HS-5 (cell line): ENCODE measurements around the gene SLC6A19.
"Not testable (repeated sequence)": the region's sequence is repeated elsewhere in the genome, so short reads cannot be mapped to it uniquely, and the experiment has no call there.

Experiments used
- DNase-seq: peaks from one replicate; pipeline ENCODE4 v3.0.0-alpha.2; 2012; ENCODE audit warnings: low read depth

Gene SLC6A19

GRCh38 chr5:1223278-1223670 lies 21.9 kb downstream of the SLC6A19 start:
- DNase-seq, result no peak

DNA sequence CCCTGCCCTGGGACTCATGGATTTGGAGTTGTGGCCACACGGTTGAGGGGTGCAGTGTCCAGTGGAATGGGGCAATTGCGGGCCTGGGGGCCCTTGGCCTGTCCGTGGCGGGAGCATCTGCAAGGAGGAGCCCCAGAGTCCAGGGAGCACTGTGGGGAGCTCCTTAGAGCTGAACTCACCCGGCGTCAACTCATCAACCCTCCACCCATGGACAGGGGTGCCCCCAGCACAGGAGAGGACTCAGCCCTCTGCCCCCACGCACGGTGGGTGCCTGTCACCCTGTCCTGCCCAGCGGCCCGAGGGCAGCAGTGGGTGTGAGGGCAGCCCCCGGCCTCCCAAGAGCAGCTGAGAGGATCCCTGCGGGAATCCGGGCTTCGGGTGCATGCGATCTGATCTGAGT lies 23.2 kb downstream of the SLC6A19 start:
- DNase-seq, result no peak

GRCh38 chr5:1225081-1225480 lies 23.7 kb downstream of the SLC6A19 start, which contains the start of gene SLC6A18:
TSS of gene SLC6A18 (plus strand) at chr5:1225381. CDS start at chr5:1225478, 97 bp downstream.
- no peak for DNase-seq

GRCh38 chr5:1226231-1226630 lies 24.8 kb downstream of the SLC6A19 start:
- DNase-seq, result no peak

DNA sequence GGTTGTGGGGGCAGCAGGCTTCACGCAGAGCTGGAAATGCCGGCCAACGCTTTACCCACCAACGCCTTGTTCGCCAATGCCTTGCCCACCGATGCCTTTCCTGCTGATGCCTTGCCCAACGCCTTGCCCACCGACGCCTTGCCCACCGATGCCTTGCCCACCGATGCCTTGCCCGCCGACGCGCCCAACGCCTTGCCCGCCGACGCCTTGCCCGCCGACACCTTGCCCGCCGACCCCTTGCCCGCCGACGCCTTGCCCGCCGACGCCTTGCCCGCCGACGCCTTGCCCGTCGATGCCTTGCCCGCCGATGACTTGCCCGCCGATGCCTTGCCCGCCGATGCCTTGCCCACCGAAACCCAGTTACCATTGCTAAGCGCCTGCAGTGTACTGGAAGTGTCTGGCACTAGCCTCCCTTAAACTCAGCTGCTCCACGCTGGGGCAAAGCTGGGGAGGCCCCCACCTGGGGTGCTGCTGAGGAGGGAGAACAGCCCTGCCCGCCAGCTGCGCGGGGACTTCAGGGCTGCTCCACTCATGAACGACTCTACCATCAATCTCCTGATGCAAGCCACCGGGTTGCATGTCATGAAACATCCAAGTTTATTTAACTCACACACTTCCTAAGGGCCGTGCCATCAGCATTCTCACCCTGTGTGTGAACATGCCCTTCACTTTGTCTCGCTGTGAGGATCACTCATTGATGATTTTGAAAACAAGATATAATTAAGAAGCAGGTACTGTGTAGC lies 25.6 kb downstream of the SLC6A19 start:
- DNase-seq, result no peak

DNA sequence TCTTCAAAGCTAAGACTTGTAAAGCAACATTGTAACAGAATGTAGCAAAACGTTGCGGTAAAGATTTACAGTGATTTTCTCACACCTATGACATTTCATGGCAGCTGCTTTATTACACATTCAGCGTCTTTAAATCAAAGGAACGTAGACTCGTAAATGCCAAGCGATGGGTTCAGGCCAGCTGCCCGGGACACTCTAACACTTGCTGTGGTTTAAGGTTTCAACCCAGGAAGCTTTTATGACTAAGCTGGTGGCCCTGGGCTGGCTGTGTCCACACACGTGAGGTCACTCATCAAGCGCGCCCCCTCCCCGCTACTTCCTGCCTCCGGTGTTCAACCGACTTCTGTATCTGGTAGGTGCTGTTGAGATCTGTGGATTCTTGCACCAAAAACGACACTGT lies 26.3 kb downstream of the SLC6A19 start:
- DNase-seq, result no peak

DNA sequence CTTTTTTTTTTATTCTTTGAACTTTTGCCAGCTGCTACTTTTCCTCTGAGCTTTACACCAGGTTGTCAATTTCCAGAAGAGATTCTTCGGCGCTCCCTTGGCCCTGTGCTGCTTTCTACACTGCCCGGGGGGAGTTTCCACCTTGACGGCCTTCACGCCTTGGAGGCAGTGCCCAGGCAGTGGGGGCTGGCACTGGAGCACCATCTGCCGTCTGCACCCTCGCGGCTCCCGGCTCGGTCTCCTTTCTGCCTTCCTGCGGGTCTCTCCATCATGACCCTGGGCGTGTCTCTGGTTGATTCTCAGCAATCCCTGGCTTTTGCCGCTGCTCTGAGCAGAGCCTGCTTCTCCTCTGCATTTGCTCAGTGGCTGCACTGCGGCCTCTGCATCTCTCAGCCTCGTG lies 26.7 kb downstream of the SLC6A19 start:
- DNase-seq, result no peak

- DNase-seq, result not testable (repeated sequence)
Observed at GRCh38 chr5:1229023-1229422, 27.6 kb downstream of the SLC6A19 start.

DNA sequence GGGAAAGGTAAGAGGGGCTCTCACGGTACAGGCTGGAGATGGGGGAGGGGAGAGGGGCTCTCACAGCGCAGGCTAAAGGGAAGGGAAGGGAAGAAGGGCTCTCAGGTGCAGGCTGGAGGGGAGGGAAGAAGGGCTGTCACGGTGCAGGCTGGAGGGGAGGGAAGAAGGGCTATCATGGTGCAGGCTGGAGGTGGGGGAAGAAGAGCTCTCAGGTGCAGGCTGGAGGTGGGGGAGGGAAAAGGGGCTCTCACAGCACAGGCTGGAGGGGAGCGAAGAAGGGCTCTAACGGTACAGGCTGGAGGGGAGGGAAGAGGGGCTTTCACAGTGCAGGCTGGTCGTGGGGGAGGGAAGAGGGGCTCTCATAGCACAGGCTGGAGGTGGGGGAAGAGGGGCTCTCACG lies 28.4 kb downstream of the SLC6A19 start:
- DNase-seq, result no peak

DNA sequence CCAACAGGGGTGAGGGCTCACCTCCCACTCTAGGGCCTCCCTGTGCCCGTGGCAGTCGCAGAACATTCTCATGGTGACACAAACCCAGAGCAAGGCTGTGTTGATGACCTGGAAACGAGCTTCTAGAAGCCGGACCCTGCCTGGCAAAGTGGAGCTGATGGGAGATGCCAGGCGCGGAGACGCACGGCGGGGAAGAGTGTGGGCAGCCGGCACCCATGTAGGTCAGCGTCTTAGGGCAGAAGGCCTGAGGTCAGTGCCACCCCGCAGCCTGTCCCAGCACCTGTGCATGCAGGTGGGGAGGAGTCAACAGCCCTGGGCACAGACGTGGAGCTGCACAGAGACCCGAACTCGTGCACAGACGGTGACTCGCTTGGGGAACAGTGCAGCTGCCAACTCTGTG lies 29.2 kb downstream of the SLC6A19 start:
- no peak for DNase-seq

DNA sequence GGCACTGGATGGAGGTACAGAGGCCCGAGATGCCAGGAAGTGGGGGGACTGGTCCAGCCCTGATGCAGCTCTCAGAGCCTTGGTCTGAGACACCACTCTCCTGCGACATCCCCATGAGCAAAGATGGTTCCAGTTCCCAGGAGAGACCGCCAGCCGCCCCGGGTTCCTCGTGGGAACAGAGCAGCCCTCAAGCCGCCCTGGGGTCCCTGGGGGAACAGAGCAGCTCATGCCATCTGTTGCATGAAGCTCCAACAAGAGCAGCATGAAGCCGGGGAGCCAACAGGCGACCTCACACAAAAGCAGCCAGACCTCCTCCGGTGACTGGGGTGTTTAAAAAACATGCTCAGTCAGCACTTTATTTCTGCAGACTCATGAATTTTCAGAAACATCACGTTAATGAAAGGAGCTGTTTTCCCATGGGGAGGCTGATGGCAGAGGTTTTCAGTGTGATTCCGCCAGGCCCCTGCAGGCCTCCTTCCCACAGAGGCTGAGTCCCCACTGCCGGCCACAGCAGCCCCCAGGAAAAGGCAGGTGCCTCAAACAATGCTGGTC lies 30.0 kb downstream of the SLC6A19 start:
- no peak for DNase-seq

DNA sequence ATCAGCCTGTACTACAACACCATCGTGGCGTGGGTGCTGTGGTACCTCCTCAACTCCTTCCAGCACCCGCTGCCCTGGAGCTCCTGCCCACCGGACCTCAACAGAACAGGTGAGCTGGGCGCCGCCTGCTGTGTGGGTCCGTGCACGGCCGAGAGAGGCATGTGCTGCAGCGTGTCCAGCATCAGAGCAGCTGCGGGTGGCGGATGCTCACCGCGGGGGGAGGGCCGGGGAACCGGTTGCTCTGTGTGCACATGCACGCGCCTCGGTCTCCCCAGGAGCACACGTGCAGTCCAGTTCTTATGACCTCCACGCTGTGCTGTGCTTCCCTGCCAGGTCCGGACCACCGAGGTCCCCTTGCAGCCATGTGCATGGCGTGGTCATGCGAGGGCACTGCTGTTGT lies 31.4 kb downstream of the SLC6A19 start:
- no peak for DNase-seq

DNA sequence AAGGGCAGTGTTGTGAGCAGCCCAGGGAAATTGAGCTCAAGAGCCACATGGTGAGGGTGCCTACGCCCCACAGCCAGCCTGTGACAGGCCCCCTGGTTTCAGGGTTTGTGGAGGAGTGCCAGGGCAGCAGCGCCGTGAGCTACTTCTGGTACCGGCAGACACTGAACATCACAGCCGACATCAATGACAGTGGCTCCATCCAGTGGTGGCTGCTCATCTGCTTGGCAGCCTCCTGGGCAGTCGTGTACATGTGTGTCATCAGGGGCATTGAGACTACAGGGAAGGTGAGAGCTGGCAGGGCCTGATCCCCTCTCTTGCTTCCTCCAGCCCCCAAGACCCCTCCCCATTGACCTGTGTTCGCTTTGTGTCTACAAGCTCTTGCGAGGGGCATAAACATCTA lies 34.0 kb downstream of the SLC6A19 start:
- no peak for DNase-seq

DNA sequence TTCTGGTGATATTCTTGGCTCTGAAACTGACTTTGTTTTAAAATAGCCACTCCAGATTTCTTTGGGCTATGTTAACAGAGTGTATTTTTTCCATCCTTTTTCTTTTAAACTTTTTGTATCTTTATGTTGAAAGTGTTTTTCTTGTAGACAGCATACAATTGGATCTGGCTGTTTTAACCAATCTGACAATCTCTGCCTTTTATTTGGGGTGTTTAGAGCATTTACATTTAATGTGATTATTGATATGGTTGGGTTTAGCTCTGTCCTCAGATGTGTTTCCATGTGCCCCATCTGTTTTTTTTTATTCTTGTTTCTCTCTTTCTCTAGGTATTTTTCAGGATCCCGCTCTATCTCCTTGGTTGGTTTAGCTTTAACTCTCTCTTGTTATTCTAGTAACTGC lies 34.4 kb downstream of the SLC6A19 start:
- DNase-seq, result no peak

DNA sequence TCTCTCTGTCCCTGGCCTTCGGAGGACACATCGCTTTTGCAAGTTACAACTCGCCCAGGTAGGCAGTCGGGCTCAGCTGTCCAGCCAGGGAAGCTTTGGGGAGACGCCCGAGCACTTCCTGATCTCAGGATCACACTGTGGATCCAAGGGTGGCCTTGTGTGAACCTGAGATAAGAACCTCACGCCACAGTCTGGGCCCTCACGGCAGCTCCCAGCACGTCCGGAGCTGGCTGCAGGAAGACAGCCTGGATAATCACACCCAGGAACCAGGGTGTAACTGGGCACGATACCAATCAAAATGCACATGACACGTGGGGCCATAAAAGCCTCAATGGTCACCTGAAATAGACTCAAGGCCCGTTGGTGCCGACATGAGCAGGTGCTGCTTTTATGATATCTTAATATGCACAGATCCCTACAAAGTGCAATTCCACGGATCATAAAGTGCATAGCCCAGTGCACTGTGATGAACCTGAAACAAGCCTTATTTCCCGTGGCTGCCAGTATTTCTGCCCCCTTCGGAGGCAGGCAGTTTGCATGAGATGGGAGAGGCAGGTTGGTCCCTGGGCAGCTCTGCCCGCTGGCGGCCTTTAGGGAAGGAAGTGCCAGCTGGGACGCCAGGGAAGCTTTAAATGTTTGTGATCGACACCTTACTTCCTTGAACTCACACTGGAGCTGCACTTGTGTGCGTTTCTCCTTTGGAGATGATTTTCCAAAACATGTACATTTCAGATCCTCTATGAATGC lies 38.3 kb downstream of the SLC6A19 start:
- no peak for DNase-seq

DNA sequence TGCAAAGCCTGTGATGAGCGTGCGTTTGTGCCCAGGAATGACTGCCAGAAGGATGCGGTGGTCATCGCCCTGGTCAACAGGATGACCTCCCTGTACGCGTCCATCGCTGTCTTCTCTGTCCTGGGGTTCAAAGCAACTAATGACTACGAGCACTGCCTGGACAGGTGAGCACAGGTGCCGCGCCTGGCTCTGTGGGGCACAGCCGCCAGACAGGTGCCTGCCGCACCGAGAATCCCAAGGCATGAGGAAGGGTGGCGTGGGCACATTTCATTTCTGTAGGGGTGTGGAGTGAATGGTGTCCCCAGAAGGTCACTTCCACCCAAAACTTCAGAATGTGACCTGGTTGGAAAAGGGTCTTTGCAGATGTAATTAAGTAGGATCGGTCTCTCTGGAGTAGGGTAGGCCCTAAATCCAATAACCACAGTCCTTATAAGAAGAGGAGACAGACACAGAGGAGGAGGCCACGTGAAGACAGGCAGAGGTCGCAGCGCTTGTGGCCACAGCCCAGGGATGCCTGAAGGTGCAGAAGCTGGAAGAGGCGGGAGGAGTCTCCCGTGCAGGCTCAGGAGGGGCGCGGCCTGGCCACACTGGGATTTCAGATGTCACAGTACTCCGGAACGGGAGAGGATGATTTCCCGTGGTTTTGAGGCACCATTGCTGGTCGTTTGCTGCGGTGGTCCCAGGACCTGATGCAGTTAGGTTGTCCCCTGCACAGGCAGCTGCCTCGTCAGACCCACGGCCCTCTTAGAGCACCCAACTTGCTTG lies 39.3 kb downstream of the SLC6A19 start:
- DNase-seq, result no peak

GRCh38 chr5:1241509-1242080 lies 40.2 kb downstream of the SLC6A19 start:
- no peak for DNase-seq

GRCh38 chr5:1242733-1243486 lies 41.5 kb downstream of the SLC6A19 start:
- no peak for DNase-seq

DNA sequence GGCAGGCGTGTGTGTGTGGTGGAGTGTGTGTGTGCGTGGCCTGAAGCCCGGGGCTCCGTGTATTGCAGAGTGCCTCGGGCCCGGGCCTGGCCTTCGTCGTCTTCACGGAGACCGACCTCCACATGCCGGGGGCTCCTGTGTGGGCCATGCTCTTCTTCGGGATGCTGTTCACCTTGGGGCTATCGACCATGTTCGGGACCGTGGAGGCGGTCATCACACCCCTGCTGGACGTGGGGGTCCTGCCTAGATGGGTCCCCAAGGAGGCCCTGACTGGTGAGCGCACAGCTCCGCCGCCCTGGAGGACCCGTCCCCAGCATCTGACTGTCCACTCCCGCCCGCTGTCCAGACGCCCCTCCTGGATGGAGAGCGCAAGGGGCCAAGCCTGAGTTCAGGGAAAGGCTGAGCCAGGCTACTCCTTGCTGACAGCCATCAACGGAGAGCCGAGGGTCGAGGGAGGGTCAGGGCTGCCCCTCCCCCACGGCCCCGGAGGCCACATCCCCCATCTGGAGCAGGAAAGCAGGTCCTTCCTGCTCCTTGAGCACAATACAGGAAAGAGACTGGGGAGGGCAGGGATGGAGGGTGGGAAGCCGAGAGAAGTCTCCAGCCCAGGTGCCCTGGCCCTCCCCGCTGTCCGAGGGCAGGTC lies 42.2 kb downstream of the SLC6A19 start:
- DNase-seq, result no peak

- DNase-seq, result no peak
Observed at GRCh38 chr5:1244255-1244654, 42.9 kb downstream of the SLC6A19 start.

DNA sequence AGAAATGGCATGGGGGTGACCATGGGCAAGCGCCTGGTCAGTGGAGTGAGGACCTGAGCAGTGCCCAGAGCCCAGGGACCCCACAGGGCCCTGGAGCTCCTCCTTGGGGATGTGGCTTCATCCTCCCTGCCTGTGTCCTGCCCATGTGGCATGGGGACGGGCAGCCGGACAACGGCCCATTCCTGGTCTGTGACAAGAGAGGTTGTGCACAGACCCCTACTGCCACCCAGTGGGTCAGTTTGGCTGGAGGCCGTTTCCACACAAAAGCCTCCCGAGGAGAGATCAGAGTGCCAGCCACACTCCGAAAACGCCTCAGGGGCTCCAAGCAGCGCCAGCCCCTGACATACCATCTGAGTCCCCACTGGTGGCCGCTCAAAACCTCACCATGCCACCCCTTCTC lies 43.6 kb downstream of the SLC6A19 start:
- no peak for DNase-seq
